Psoas muscle (tissue), 8 donors: ENCODE results near the gene FRMD8. TPM values are rescaled to one million over a fixed set of nuclear protein-coding genes. Genes with fewer than 3 reads are reported as not detected.

Experiments used
- ATAC-seq, 4 donors: fragments of 200-7000 bp; cut with Tn5 transposase; one replicate each; pipeline ENCODE4 v1.9.1; 2020; ENCODE audit warnings: moderate library complexity in 3 of 4, mild to moderate bottlenecking in 2 of 4
- DNase-seq, 2 donors: peaks; one replicate each; pipeline ENCODE4 v3.0.0-alpha.2; 2020
- H3K27ac ChIP-seq: fragments of 200-600 bp; one replicate; pipeline ENCODE4 v1.8.0; 2022
- H3K27me3 ChIP-seq, 3 donors: fragments of 200-600 bp in 1 of 3; one replicate each; pipeline versions ENCODE4 v1.6.1 to v1.8.0; 2013 to 2022; ENCODE audit warnings: low read length in 2 of 3, mild to moderate bottlenecking in 2 of 3, moderate library complexity in 1 of 3; ENCODE audit not compliant: insufficient read depth in 3 of 3
- H3K36me3 ChIP-seq, 2 donors: fragments of 200-600 bp in 1 of 2; one replicate each; pipeline versions ENCODE4 v1.6.1 to v1.8.0; 2013 to 2022; ENCODE audit warnings: low read depth in 1 of 2, mild to moderate bottlenecking in 1 of 2, moderate library complexity in 1 of 2; ENCODE audit not compliant: insufficient read depth in 1 of 2
- H3K4me1 ChIP-seq: fragments of 200-600 bp; one replicate; pipeline ENCODE4 v1.8.0; 2022
- H3K4me3 ChIP-seq: fragments of 200-600 bp; one replicate; pipeline ENCODE4 v1.8.0; 2022; ENCODE audit warnings: mild to moderate bottlenecking
- H3K9me3 ChIP-seq: fragments of 200-600 bp; one replicate; pipeline ENCODE4 v1.8.0; 2022
- WGBS, 3 donors: extraction: QIAGEN DNeasy Blood & Tissue Kit; methylation state at CpG; one replicate each; pipeline versions ENCODE4 v1.1.6 to v1.1.7; 2013; 5-methylcytosine and 5-hydroxymethylcytosine counted together
- intact Hi-C, 2 donors: fragments of 100-400 bp; cut with DNase I; formaldehyde crosslinking; loops; one replicate each; pipeline versions ENCODE4 v1.11.0 to v1.14.2; 2022
- polyA plus RNA-seq, 3 donors: library from polyadenylated mRNA; stranded (reverse); fragments of 200-250 nt; gene quantifications; one replicate each; pipeline ENCODE4 v1.2.3, GENCODE V29; 2013
- total RNA-seq, 4 donors: library from RNA; stranded (reverse); fragmentation: NEBNext Ultra II Directional in 2 of 4; extraction: Animal tissue kit (Norgen Biotek cat#: 25700) in 2 of 4; gene quantifications; one replicate each; pipeline versions ENCODE4 v1.2.1 to v1.2.4, GENCODE V29; 2021 to 2023
- TF ChIP-seq, protein P1 (sequence below): fragments of 200-600 bp; IDR thresholded peaks from one replicate; pipeline ENCODE4 v1.8.0; 2022; ENCODE audit warnings: antibody characterized with exemption
- donor health status: healthy with polysubstance abuse.
- donor health status: DM: no; HTN: no; CAD: no; lungs with moderate emphysema.
- donor health status: Bipolar disorder and iron deficiency.
- donor health status: healthy.
- donor health status: DM: yes; HTN: yes; CAD: no.
- donor health status: DM: no; HTN: no; CAD: no.
- donor health status: DM: no; HTN: no; CAD: no.
- donor health status: DM: yes; HTN: yes; CAD: no.

The FRMD8 gene
- total and polyA plus RNA-seq, 7 donors, result 7.4 to 27.7 (median 12.9) TPM

DNA sequence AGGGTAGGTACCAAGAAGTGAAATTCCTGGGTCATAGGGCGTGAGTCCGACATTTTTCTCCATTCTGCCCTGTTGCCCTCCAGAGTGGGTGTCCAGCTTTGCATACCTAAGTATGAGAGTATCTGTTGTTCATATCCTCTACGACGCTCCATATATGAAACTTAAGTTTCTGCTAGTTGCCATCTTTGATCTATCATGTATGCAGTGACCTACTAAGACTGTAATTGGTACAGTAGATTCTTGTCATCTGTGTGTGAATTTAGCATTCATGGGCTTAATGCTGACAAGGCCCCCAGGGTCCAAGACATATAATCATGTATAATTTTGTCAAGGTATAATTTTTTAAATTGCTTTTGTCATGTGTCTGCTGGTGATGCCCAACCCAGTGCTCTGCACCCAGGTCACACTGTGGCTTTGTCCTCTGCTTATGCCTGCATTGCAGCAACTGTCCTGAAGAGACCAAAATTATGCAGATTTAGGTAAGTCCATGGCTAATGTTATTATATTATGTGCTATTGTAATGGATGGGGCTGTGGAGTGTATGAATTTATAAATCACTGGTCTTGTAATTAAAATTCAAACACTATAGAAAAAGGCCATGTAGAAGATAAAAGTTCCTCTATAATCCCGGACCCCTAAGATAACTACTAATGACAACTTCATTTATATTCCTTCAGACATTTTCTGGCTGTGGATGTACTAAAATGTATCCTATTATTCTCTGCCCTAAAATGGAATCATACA is 48.4 kb downstream of the FRMD8 start:
- Histone ChIP-seq H3K4me3 (peak overlapping the region; percentile 86), H3K27me3 (no peaks in the 10 kb centered on the region), H3K36me3 (peaks cover 3 to 100% of the 10 kb centered on the region in 2 donors), H3K27ac (peak overlapping the region; percentile 100), H3K4me1 (peaks cover 77% of the 10 kb centered on the region), H3K9me3 (no peaks in the 10 kb centered on the region)
- ATAC-seq (no peak), DNase-seq (no peak)
- intact Hi-C loops, result no loop called here
- WGBS, 3 donors, result 38 to 79% (median 52%) methylated on average over 5 of the region's 5 CpGs
- TF ChIP-seq, protein P1, sequence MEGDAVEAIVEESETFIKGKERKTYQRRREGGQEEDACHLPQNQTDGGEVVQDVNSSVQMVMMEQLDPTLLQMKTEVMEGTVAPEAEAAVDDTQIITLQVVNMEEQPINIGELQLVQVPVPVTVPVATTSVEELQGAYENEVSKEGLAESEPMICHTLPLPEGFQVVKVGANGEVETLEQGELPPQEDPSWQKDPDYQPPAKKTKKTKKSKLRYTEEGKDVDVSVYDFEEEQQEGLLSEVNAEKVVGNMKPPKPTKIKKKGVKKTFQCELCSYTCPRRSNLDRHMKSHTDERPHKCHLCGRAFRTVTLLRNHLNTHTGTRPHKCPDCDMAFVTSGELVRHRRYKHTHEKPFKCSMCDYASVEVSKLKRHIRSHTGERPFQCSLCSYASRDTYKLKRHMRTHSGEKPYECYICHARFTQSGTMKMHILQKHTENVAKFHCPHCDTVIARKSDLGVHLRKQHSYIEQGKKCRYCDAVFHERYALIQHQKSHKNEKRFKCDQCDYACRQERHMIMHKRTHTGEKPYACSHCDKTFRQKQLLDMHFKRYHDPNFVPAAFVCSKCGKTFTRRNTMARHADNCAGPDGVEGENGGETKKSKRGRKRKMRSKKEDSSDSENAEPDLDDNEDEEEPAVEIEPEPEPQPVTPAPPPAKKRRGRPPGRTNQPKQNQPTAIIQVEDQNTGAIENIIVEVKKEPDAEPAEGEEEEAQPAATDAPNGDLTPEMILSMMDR, result no peak

DNA sequence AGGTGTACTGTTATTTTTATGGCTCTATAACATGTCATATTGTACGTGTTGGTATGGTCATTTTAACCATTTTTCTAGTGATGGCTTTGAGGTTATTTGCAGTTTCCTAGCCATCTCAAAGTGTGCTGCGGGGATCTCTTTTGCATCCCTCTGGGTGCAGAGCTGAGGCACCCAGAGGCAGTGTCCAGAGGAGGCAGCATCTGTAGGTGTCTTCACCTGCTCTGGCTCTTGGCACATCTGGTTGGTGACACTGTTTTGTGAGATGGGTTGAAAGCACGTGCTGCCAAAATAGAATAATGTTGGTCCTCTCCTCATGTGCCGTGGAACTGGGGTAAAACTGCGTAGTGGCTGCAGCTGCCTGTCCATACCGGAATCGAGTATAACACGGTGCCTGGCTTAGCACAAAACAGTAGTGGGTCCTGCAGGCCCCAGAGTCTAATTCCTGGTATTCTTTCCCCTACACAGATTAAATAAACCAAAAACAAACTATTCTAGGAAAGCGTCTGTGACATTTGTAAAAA is 49.0 kb downstream of the FRMD8 start:
- peak in 1 of 2 donors; percentile 50 for DNase-seq

DNA sequence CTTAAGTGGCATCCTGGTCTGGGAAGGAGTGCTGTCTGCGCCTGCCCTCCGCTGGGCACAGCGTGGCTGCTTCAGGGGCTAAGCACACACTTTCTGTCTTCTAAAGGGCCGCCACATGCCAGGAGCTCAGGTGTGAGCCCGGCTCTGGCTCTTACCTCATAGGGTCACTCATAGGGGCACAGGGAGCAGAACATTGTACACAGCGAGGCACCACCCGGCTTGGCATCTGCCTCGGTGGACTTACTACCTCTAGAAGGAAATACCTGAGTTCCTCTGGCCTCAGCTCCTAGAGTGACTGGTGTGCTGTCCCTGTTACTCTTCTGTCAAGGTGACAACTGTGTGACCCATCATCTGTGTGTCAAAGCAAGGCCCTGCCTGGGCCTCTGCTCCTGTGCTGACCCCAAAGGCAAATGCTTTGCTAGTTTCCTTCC is 49.6 kb downstream of the FRMD8 start:
- peak; percentile 52 to 73 for DNase-seq
- H3K27ac ChIP-seq, result peak overlapping the region; percentile 100
- no peaks in the 10 kb centered on the region for H3K27me3 ChIP-seq
- ATAC-seq, result peak; percentile 14 to 26 (median 20)
- H3K4me3 ChIP-seq, result peak overlapping the region; percentile 86
- TF ChIP-seq, protein P1, result no peak
- WGBS, 3 donors, result 39 to 63% (median 48%) methylated on average over 8 of the region's 8 CpGs
- peaks cover 3 to 100% of the 10 kb centered on the region in 2 donors for H3K36me3 ChIP-seq
- peaks cover 66% of the 10 kb centered on the region for H3K4me1 ChIP-seq
- H3K9me3 ChIP-seq, result no peaks in the 10 kb centered on the region
- intact Hi-C loops, result no loop called here

More for the DNA sequence above, 49.0 kb downstream of the FRMD8 start:
- TF ChIP-seq, protein P1, result no peak
- H3K4me1 ChIP-seq, result peaks cover 71% of the 10 kb centered on the region
- H3K36me3 ChIP-seq, result peaks cover 3 to 100% of the 10 kb centered on the region in 2 donors
- ATAC-seq, result peak; percentile 4 to 10 (median 6)
- WGBS, 3 donors, result 35 to 59% (median 35%) methylated on average over 9 of the region's 9 CpGs
- no peaks in the 10 kb centered on the region for H3K9me3 ChIP-seq
- no peaks in the 10 kb centered on the region for H3K27me3 ChIP-seq
- H3K4me3 ChIP-seq, result peak overlapping the region; percentile 86
- peak overlapping the region; percentile 100 for H3K27ac ChIP-seq
- intact Hi-C loops, result no loop called here

DNA sequence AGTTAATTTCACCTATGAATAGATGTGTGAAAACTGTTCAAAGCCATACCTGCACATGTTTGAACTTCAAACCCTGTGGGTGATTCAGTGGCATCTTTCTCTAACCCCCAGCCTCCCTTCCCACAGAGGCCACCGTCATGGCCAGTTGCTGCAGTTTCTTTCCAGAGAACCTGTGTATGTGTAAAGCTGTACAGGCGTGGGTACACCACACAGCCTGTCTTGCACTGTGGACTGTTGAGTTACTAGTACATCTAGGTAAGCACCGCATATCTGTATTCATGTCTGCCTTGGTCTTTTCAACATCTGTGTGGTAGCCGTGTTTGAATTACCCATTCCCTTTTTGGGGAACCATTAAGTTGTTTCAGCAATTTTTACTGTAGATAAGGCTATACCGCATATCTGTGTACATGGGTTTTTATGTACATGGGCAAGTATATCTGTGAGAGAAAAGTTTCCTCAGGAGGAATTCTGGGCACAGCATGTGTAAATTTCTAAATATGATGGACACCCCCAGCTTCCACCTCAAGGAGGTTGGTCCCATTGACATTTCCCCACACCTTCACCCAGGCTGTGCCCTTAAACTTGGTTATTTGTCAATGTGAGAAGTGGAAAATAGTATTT is 50.1 kb downstream of the FRMD8 start:
- Histone ChIP-seq H3K27me3 (no peaks in the 10 kb centered on the region), H3K9me3 (no peaks in the 10 kb centered on the region), H3K36me3 (peaks cover 3 to 100% of the 10 kb centered on the region in 2 donors), H3K27ac (peak overlapping the region; percentile 100), H3K4me3 (peak overlapping the region; percentile 86), H3K4me1 (peaks cover 64% of the 10 kb centered on the region)
- TF ChIP-seq, protein P1, result no peak
- ATAC-seq (peak; percentile 4 to 13 (median 5)), DNase-seq (peak in 1 of 2 donors; percentile 50)
- 47 to 67% (median 51%) methylated on average over 5 of the region's 5 CpGs for WGBS, 3 donors
- intact Hi-C loops, result no loop called here
